ENCODE data around the gene SPDYE2B.
"Not testable (repeated sequence)": the region's sequence is repeated elsewhere in the genome, so short reads cannot be mapped to it uniquely, and the experiment has no call there.

Gene SPDYE2B

DNA sequence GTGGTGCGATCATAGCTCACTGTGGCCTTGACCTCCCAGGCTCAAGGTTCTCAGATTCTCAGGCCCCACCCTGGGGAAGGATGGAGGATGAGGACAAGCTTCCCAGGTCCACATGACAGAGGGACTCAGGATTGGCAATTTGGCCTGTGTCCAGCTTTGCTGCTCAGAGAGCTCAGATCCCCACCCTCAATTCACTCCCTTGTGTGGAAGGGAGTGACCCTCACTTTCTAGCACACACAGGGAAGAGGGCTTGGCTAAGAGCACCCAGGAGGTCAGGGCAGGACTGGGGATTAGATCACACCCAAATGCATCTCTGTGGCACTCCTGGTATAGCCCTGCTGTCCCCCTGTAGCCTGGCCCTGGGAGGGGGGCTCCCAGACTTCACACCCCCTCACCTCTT is 6.7 kb upstream of the SPDYE2B start:
- not testable (repeated sequence) for DNase-seq (ENCODE audit: low read depth in 2 of 2)

DNA sequence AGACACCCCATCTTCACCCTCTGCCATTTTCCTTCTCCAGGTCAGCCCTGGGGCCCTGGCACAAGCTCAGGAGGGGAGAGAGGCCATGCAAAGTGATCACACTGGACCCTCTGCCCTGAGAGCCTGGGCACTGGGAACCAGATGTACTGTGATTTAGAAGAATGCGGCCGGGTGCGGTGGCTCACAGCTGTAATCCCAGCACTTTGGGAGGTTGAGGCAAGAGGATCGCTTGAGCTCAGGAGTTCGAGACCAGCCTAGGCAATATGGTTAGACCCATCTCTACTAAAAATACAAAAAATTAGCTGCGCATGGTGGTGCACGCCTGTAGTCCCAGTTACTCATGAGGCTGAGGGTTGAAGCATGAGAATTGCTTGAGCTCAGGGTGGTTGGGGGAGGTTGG is 2.3 kb upstream of the SPDYE2B start:
- DNase-seq (ENCODE audit: low read depth in 2 of 2): not testable (repeated sequence)

DNA sequence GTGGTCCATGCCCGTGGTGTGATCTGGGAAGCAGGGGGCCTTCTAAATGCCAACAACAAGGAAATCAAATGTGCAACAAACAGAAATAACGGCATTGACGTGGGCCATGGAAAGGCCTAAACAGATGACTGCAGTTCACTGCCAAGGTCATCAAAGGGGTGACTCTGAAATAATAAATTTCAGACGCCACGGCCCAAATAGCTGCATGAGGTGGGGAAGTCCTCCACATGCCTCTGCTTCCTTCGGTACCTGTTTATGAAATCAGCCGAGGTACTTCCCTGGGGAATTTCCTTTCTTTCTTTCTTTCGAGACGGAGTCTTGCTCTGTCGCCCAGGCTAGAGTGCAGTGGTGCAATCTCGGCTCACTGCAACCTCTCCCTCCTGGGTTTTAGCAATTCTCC is 14.6 kb downstream of the SPDYE2B start:
- DNase-seq (ENCODE audit: low read depth in 2 of 2): not testable (repeated sequence)

DNA sequence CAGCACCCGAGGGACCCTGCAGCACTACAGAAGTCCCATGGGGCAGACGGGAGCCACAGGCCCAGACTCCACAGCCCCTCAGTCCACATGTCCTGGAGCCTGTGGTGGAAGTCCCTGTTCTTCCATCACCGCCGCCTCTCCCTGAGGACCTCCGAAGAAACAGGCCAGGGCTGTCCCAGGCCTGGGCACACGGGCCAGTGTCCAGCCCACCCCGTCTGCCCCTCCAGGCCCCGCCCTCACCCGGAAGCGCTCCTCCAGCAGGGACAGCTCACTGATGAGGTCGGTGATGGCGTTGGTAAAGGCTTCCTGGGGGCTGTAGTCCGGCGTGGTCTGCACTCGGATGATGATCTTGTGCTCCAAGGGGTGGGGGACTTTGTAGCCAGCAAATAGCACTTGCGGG is 16.7 kb downstream of the SPDYE2B start:
- not testable (repeated sequence) for DNase-seq (ENCODE audit: low read depth in 2 of 2)

DNA sequence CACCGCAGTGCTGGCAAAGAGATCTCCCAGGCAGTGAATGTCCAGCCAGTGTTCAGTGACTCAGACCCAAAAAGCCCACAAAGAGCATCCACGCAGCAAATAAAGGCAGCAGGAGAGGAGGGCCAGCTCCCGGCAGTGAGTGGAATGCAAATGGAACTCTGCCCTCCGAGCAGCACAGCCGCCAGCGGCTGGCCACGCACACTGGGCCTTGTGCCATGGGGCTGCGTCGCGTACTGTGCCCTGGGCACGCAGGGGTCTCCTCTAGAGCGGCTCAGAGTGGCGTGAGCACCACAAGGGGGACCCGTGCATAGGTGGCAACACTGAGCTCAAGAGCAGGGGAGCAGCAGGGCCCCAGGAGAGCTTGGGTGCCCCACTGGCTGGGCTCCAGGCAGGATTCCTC is 17.4 kb downstream of the SPDYE2B start:
- DNase-seq (ENCODE audit: low read depth in 2 of 2): not testable (repeated sequence)

DNA sequence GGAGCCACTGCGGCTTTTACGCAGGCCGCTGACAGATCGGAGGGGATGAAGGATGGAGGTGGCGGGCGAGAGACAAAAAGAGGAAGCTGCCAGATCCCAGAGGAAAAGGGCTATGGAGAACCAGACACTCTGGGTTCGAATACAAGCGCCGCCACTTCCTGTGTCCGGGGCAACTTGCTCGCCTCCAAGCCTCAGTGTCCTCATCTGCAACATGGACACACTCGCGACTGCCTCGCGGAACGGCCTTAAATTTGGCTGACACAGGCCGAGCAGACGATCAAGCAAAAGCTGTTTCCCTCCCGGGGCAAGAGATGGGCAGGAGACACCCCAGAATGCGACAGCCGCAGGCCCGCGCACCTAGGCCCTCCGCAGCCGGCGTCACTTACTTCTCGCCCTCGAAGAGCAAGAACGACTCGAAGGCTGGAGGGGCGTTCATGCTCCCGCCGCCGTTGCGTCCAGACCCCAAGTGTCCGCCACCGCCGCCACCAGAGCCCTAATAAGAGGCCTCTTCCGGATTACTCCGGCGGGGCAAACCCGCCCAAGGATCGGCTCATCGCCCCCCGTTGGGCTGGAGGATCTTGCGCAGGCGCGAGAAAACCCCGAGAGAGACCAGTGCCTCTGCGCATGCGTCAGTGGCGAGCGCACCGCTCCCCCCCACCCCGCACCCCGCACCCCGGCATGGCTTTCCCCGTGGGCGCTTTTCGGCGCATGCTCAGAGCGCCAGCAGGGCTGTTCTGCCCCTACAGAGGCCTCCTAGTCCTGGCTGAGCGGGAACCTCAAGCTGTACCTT is 21.2 kb downstream of the SPDYE2B start, which contains the start of gene POLR2J2:
Gene POLR2J2 (minus strand): TSS at position 498 of the 790 bp plus-strand sequence. CDS start 62 bp downstream, at position 436.
- DNase-seq (ENCODE audit: low read depth in 2 of 2): not testable (repeated sequence)

DNA sequence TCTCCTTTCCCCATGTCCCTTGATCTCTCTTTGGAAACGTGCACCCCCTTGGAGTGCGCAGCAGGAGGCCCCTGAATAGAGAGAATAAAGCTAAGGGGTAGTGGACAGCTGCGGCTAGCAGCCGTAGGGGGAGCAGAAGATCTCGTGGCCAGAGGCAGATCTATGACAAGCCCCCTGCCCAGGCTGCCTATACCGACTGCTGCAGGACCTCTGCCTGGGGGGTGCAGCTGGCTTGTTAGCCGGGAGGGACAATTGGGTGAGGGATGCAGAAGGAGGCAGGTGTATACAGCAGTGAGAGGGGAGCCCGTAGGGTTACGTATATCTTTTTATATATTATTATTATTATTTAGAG is 21.8 kb downstream of the SPDYE2B start:
- not testable (repeated sequence) for DNase-seq (ENCODE audit: low read depth in 2 of 2)

DNA sequence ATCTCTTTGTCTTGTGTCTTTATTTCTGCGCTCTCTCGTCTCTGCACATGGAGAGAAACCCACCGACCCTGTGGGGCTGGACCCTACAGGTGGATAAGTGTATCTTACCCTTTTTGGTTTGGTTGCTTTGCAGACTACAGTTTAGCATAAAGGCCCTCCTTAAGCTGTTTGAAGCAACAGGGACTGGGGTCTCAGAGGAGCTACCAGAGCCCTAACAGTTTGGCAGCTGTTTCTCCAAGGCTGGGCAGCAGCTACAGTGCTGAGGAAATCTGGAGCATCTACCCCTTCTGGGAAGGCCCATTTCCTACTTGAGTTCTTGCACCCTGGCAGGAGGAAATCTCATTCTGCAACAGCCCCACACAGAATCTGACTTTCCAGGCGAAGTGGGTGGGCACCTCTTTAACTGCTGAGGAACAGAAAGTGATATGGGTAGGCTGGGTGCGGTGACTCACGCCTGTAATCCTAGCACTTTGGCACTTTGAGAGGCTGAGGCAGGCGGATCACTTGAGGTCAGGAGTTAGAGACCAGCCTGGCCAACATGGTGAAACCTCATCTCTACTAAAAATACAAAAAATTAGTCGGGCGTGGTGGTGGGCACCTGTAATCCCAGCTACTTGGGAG is 23.4 kb downstream of the SPDYE2B start:
- not testable (repeated sequence) for DNase-seq (ENCODE audit: low read depth in 2 of 2)

DNA sequence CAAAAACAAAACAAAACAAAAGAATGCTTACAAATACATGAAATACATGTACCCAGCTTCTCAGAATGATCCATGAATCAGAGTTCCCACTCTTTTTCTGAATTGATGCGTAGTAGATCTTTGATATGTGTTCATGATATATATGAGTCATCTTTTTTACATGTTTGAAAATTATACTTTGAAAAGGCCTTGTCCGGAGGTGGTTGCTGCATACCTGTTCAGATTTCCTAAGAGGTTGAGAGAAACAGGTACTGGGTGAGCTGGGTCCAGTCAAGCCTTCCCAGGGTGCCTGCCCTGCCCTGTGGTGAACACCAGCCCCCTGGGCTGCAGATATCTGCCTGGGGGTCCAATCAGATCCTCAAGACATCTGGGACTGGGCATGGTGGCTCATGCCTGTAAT is 25.4 kb downstream of the SPDYE2B start:
- not testable (repeated sequence) for DNase-seq (ENCODE audit: low read depth in 2 of 2)

DNA sequence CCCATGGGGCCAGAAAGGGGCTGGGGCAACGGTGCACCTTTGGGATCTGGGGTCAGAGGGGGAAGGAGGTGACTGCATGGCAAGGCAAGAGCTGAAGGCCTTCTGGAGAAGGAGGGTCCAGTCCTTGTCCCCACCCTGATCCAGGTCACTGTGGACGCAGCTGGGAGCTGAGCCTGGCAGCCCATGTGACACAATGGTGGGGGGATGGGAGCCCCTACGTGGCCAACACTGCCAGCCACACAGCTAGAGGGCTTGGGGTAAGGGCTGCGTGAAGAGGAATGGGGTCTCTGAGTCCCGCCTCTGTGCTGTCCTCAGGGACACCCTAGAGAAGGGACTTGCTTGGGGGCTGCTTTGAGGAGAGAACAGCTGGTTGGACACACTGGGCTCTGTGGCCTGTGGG is 30.7 kb downstream of the SPDYE2B start:
- not testable (repeated sequence) for DNase-seq (ENCODE audit: low read depth in 2 of 2)

DNA sequence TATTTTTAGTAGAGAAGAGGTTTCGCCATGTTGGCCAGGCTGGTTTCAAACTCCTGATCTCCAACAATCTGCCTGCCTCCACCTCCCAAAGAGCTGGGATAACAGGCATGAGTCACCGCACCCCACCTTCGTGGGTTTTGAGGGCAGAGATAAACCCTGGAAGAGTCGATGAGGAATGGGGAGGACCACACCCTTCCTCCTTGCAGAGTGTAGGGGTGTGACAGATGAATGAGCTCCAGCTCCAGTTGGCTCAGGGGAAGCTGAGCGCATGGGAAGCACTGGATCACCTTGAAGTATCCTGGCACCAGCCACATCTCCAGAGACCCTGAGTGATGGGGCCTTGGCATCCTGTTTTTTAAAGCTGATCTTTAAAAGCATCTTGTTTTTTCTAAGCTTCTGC is 32.4 kb downstream of the SPDYE2B start:
- not testable (repeated sequence) for DNase-seq (ENCODE audit: low read depth in 2 of 2)

DNA sequence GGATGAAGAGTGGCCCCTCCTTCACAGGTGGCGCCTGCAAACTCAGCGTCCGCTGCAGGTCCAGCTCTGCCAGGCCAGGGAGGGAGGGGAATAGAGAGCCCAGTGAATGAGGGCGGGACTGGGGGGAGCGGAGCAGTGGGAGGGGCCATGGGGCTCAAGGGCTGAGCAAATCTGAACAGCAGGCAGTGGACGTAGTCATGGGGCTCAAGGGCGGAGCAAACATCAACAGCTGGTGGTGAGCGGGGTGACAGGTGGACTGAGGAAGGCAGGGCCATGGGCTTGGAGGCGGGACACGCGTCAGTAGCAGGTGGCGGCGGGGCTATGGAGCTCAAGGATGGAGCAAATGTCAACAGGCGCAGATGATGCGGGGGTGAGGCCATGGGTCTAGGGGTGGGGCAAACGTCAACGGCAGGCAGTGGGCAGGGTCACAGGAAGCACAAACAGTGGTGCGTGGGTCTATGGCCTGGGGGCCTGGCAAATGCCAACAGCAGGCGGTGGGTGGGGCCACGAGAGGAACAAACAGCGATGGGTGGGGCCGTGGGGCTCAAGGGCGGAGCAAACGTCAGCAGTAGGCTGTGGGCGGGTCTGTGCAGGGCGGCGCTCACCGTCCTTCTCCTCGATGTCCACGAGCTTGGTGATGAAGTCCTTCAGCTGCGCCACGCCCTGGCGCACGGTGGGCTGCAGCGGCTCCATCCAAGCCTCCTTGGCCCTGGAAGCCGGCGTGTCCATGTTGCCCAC is 38.3 kb downstream of the SPDYE2B start:
- DNase-seq (ENCODE audit: low read depth in 2 of 2): not testable (repeated sequence)

DNA sequence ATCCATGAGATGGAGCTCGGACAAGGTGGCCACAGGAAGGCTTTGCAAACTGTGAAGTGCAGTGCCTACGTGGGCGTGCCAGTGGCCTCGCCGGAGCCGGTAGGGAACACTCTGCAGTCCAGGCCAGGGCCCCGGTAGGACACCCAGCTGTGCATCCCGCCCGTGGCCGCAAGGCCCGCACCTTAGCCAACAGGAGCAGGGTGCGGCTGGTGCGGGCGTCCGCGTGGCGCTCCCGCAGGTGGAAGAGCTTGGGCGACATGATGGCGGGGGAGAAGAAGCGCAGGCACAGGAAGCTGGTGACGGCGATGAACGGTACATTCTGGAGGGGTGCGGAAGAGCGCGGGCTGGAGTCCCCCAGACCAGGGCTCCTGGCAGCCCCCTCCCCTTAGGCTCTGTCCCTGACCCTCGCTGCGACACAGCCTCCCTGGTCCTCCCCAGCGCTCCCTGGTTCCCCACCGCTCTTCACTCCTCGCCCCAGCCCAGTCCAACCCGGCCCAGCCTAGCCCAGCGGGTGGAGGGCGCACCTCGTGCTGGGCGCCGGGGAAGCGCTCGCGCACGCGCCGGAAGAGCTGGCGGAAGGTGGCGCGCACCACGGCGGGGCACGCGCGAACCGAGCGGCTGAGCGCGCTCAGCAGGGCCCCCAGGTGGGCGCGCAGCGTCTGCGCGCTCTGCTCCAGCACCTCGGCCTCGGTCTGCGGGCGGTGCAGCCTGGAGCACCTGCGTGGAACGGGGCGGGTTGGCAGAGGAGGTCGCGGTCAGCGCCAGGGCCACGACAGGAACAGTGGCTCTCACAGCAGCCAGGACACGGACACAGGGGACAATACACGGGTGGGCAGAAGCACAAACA is 39.5 kb downstream of the SPDYE2B start:
- not testable (repeated sequence) for DNase-seq (ENCODE audit: low read depth in 2 of 2)

DNA sequence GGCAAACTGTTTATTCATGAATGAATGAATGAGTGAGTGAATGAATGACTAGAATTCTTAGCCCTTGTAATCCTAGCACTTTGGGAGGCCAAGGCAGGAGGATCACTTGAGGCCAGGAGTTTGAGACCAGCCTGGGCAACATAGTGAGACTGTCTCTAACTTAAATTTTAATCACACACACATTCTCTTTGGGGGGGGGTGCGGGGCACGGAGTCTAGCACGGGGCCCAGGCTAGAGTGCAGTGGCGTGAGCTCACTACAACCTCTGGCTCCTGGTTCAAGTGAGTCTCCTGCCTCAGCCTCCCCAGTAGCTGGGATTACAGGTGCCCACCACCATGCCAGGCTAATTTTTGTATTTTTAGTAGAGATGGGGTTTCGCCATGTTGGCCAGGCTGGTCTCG is 40.5 kb downstream of the SPDYE2B start:
- DNase-seq (ENCODE audit: low read depth in 2 of 2): not testable (repeated sequence)

DNA sequence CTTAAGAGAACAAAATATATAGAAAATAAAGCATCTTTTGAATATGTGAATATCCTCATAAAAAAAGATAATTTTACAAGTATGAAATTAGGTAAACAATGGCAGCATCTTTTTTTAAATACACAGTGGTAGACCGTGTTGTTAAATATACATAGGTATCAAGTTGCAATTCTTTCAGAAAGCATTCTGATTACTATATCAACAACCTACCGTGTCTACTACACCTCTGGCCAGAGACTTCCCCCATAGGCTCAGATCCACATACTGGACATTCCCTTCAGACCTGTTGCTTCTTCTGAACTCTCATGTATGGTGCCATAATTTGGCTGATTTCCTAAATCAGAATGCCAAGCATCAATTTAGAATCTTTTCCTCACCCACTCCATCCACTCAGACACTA is 43.9 kb downstream of the SPDYE2B start:
- not testable (repeated sequence) for DNase-seq (ENCODE audit: low read depth in 2 of 2)

DNA sequence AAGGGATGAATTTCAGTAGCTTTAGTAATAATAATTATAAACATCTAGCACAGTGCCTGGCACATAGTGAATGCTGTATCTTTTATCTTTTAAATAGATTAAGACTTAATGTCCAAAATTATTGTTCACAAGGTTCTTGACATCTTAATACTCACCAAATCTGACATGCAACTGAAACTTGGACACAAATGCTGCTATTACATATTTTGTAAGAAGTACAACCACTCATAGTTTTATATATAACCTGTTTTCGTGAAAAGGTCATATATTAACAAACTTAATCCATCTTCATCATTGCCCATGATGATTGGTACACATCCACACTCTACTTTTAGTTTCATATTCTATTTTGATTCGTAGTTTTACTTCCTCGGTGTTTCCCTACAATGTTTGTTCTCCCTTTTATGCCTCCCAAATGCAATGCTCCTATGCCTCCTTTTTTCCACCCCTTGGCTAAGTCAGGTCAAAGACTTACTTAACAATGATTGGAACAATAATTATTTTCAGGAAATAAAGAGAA is 45.0 kb downstream of the SPDYE2B start:
- DNase-seq (ENCODE audit: low read depth in 2 of 2): not testable (repeated sequence)

DNA sequence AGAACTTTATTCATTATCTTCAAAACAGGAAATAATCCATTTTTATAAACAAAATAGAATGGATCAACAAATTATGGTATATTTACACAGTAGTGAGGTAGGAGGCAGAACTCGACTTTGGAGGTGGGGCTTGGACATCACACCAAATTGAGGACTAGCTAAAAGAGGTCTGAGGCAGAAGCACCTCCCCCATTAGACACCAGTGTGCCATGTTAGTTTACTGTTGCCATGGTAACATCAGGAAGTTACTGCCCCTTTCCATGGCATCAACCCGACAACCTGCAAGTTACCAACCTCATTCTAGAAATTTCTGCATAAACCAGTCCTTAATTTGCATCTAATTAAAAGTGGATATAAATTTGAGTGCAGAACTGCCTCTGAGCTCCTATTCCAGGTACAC is 45.9 kb downstream of the SPDYE2B start:
- DNase-seq (ENCODE audit: low read depth in 2 of 2): not testable (repeated sequence)

DNA sequence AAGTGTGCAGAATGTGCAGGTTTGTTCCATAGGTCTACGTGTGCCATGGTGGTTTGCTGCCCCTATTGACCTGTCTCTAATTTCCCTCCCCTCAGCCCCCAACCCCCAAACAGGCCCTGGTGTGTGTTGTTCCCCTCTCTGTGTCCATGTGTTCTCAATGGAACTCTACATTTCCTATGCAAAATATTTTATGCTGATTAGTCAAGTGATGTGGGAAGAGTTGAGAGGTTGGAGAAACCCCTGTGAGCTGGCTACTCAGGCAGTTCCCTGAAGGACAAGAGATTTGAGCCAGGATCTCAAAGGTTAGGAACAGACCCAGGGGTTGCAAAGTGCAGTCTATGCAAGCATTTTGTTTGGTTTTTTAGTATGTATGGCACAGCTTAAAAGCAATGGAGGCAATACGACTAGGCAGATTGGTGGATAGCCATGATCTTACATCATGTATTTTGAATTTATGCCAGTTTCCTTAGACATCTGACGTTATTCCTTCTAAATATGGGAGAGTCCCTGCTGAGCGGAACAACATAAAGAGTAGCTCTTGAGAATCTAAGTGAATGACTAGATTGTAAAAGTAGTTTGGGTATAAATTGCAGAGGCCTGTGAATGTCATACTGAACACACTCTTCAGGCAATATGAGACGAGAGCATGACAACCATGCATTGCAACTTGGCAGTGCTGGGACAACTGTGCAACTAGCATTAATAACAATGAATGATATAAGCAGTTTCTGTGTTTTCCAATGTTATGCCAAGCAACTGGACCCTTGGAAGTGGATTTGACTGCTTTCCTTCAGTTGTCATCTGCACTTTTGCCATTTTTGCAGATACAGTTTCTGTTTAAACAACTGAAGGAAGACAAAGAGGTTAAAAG is 47.8 kb downstream of the SPDYE2B start:
- DNase-seq (ENCODE audit: low read depth in 2 of 2): not testable (repeated sequence)

DNA sequence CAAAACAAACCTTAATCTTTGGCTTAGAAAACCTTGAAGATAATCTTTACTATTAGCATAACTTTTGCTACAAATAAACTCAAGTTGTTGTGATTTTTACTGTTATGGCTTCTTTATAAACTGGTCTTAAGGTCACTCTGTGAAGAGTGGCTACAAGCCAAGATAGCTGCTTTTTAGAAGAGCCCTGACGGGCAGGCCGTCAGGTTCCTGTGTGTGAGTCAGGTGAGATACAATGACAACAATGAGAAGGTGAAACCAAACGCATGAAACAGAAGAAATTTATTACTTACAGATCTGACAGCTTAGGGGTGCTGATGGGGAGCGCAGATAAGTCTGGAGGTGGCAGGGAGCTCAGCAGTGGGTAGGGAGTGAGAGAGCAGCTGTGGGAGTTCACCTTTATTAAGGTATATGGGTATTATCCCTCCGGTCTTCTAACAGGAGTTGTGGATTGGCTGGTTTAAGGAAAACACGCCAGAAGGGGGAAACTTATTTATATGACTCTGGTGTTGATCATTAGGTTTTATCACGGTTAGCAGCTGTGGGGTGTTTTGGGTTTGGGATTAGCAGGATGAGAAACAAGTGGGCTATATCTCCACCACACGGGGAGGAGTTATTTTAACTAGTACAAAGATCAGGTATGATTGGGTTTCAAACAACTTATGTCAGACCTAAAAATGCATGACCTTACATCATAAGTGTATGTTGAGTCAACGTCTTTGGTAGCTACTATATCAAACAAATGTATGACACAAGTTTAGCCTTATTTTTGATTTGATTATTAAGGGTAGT is 49.0 kb downstream of the SPDYE2B start:
- DNase-seq (ENCODE audit: low read depth in 2 of 2): not testable (repeated sequence)

Data from activated CD8-positive, alpha-beta memory T cell treated with anti-CD3 and anti-CD28 coated beads for 4 hours (primary cell).